Measurements from ENCODE around the gene ITGB7.
A peak's percentile ranks its signal among the peaks of the same experiment; 100 is the strongest.

Gene ITGB7

DNA sequence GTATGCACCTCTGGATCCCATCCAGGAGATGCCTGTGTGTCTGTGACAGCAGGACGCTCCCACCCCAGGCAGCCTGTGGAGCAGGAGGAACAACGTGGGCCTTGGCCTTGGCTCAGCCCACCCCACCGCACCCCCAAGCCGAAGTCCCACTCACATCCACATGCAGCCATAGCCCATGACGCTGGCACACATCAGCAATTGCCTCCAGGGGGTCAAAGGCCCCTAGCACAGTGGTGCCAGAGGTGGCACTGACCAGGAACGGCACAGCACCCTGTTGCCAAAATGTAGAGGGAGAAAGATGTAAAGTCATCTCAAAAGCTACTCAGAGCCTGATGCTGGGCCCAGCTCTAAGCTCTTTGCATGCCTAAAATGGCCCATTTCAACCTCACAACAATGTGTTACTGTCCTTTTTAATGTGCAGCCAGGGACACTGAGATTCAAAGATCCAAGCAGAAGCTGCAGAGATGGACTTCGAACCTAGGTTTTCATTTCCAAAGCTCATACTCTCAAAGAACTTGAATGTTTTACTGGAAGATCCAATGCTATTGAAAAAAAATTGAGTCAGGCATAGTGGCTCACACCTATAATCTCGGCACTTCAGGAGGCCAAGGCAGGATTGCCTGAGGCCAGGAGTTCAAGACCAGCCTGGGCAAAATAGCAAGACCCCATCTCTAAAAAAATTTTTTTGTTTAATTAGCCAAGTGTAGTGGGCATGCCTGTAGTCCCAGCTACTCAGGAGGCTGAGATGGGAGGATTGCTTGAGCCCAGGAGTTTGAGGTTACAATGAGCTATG lies 45.7 kb downstream of the ITGB7 start:
- WGBS, 2 donors (ENCODE audit: extremely low coverage in 2 of 2, insufficient read length in 2 of 2, insufficient replicate concordance in 1 of 2), result no CpG with 5 or more reads among the region's 8 CpGs
- H2AK5ac ChIP-seq (ENCODE audit: low read depth, low read length), result no peak overlapping the region
- DNase-seq (ENCODE audit: low spot score), result no peak

DNA sequence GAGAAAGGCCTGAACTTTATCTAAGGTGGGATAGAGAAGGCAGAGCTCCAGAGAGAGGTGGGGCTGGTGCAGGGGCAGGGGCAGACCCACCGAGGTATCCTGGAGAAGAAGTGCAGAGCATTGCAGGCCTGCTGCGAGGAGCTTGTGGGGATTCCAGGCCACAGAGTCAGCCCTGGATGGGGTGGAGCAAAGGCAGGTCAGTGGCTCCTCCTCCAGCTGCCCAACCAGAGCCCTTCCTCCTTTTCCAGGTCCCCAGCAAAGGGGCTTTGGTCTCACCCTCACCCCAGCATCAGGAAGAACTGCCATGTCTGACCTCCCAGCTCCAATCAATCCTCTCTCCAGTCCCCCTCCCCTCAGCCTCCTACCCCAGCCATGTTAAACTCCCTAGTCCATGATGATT lies 46.4 kb downstream of the ITGB7 start:
- Histone ChIP-seq H2BK120ac (ENCODE audit: low read depth, low read length) (no peak overlapping the region), H3K27me3 (ENCODE audit: control insufficient read depth in 3 of 3, insufficient read depth in 3 of 3, low read depth in 1 of 3, low read length in 3 of 3) (no peaks in the 10 kb centered on the region), H3K9ac (ENCODE audit: low read depth, low read length, poor library complexity) (no peak overlapping the region), H4K91ac (ENCODE audit: low read depth, low read length, poor library complexity) (no peak overlapping the region), H3K9me3 (replicated peaks in 1 of 2; ENCODE audit: control insufficient read depth in 2 of 2, insufficient read depth in 1 of 2, low read depth in 1 of 2, low read length in 2 of 2) (peaks cover 0 to 3% of the 10 kb centered on the region in 2 donors), H3K27ac (replicated peaks; ENCODE audit: low read length) (no peak overlapping the region), H2BK15ac (ENCODE audit: low read length) (no peak overlapping the region), H3K14ac (ENCODE audit: low read length) (no peak overlapping the region), H2AK5ac (ENCODE audit: low read depth, low read length) (no peak overlapping the region), H3K4ac (ENCODE audit: low read length) (no peak overlapping the region), H2AFZ (ENCODE audit: low read length) (no peak overlapping the region), H3K23ac (ENCODE audit: low read depth, low read length, poor library complexity) (no peak overlapping the region), H3K36me3 (replicated peaks in 1 of 2; ENCODE audit: control insufficient read depth in 2 of 2, insufficient read depth in 2 of 2, low read length in 2 of 2) (no peaks in the 10 kb centered on the region), H3K4me3 (ENCODE audit: low read length in 2 of 2) (no peak overlapping the region), H3K18ac (ENCODE audit: low read length) (no peak overlapping the region), H3K4me2 (ENCODE audit: insufficient read depth, low read length, poor library complexity, severe bottlenecking) (no peak overlapping the region), H3K79me1 (ENCODE audit: low read depth, low read length) (no peaks in the 10 kb centered on the region), H2BK5ac (ENCODE audit: low read length) (no peak overlapping the region), H2BK12ac (ENCODE audit: low read length) (no peak overlapping the region), H4K8ac (ENCODE audit: low read depth, low read length) (no peak overlapping the region), H3K4me1 (ENCODE audit: control insufficient read depth in 2 of 2, insufficient read depth in 1 of 2, low read depth in 1 of 2, low read length in 2 of 2) (peaks cover 0 to 2% of the 10 kb centered on the region in 2 donors)
- no peak for DNase-seq (ENCODE audit: low spot score)
- WGBS, 2 donors (ENCODE audit: extremely low coverage in 2 of 2, insufficient read length in 2 of 2, insufficient replicate concordance in 1 of 2), result no CpG with 5 or more reads among the region's 2 CpGs

More for the DNA sequence above, 45.7 kb downstream of the ITGB7 start:
- H4K8ac ChIP-seq (ENCODE audit: low read depth, low read length), result no peak overlapping the region
- no peaks in the 10 kb centered on the region for H3K27me3 ChIP-seq (ENCODE audit: control insufficient read depth in 3 of 3, insufficient read depth in 3 of 3, low read depth in 1 of 3, low read length in 3 of 3)
- H2BK120ac ChIP-seq (ENCODE audit: low read depth, low read length), result no peak overlapping the region
- no peak overlapping the region for H3K27ac ChIP-seq (replicated peaks; ENCODE audit: low read length)
- H4K91ac ChIP-seq (ENCODE audit: low read depth, low read length, poor library complexity), result no peak overlapping the region
- peaks cover 0 to 3% of the 10 kb centered on the region in 2 donors for H3K9me3 ChIP-seq (replicated peaks in 1 of 2; ENCODE audit: control insufficient read depth in 2 of 2, insufficient read depth in 1 of 2, low read depth in 1 of 2, low read length in 2 of 2)
- H2BK15ac ChIP-seq (ENCODE audit: low read length), result no peak overlapping the region
- H3K4me2 ChIP-seq (ENCODE audit: insufficient read depth, low read length, poor library complexity, severe bottlenecking), result no peak overlapping the region
- no peak overlapping the region for H3K4ac ChIP-seq (ENCODE audit: low read length)
- peaks cover 0 to 2% of the 10 kb centered on the region in 2 donors for H3K4me1 ChIP-seq (ENCODE audit: control insufficient read depth in 2 of 2, insufficient read depth in 1 of 2, low read depth in 1 of 2, low read length in 2 of 2)
- no peak overlapping the region for H3K18ac ChIP-seq (ENCODE audit: low read length)
- H3K4me3 ChIP-seq (ENCODE audit: low read length in 2 of 2), result no peak overlapping the region
- H3K36me3 ChIP-seq (replicated peaks in 1 of 2; ENCODE audit: control insufficient read depth in 2 of 2, insufficient read depth in 2 of 2, low read length in 2 of 2), result no peaks in the 10 kb centered on the region
- no peak overlapping the region for H2BK12ac ChIP-seq (ENCODE audit: low read length)
- peak overlapping the region; percentile 58 for H3K23ac ChIP-seq (ENCODE audit: low read depth, low read length, poor library complexity)
- no peaks in the 10 kb centered on the region for H3K79me1 ChIP-seq (ENCODE audit: low read depth, low read length)
- no peak overlapping the region for H2BK5ac ChIP-seq (ENCODE audit: low read length)
- no peak overlapping the region for H3K14ac ChIP-seq (ENCODE audit: low read length)
- no peak overlapping the region for H3K9ac ChIP-seq (ENCODE audit: low read depth, low read length, poor library complexity)
- no peak overlapping the region for H2AFZ ChIP-seq (ENCODE audit: low read length)

DNA sequence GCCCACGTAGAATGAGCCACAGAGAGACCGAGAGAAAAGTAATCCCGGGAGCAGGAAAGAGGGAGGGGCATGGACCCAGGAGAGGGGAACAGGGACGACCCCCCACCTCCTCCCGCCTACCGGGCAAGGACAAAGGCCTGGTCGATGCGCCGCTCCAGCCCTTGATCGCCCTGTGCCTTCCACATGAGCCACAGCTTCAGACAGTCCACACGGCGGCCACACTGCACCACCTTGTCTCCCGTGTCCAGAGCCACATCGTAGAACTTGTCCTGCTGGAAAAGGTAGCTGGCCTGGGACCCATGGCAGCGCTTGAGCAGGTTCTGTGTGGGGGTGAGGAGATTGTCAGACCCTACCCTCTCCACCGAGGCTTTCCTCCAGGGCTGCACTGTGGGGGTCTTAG lies 47.1 kb downstream of the ITGB7 start:
- Histone ChIP-seq H4K8ac (ENCODE audit: low read depth, low read length) (no peak overlapping the region), H3K79me1 (ENCODE audit: low read depth, low read length) (no peaks in the 10 kb centered on the region), H3K4me3 (ENCODE audit: low read length in 2 of 2) (peak overlapping the region in 1 of 2 donors; percentile 52), H2AK5ac (ENCODE audit: low read depth, low read length) (no peak overlapping the region), H3K4me1 (ENCODE audit: control insufficient read depth in 2 of 2, insufficient read depth in 1 of 2, low read depth in 1 of 2, low read length in 2 of 2) (peaks cover 0 to 2% of the 10 kb centered on the region in 2 donors), H3K18ac (ENCODE audit: low read length) (peak overlapping the region; percentile 22), H3K27me3 (ENCODE audit: control insufficient read depth in 3 of 3, insufficient read depth in 3 of 3, low read depth in 1 of 3, low read length in 3 of 3) (no peaks in the 10 kb centered on the region), H2BK15ac (ENCODE audit: low read length) (no peak overlapping the region), H3K23ac (ENCODE audit: low read depth, low read length, poor library complexity) (no peak overlapping the region), H2BK12ac (ENCODE audit: low read length) (peak overlapping the region; percentile 26), H3K27ac (replicated peaks; ENCODE audit: low read length) (no peak overlapping the region), H2AFZ (ENCODE audit: low read length) (peak overlapping the region; percentile 78), H3K9me3 (replicated peaks in 1 of 2; ENCODE audit: control insufficient read depth in 2 of 2, insufficient read depth in 1 of 2, low read depth in 1 of 2, low read length in 2 of 2) (peaks cover 0 to 3% of the 10 kb centered on the region in 2 donors), H4K91ac (ENCODE audit: low read depth, low read length, poor library complexity) (no peak overlapping the region), H3K36me3 (replicated peaks in 1 of 2; ENCODE audit: control insufficient read depth in 2 of 2, insufficient read depth in 2 of 2, low read length in 2 of 2) (no peaks in the 10 kb centered on the region), H3K4ac (ENCODE audit: low read length) (no peak overlapping the region), H2BK120ac (ENCODE audit: low read depth, low read length) (no peak overlapping the region), H3K14ac (ENCODE audit: low read length) (no peak overlapping the region), H2BK5ac (ENCODE audit: low read length) (no peak overlapping the region), H3K9ac (ENCODE audit: low read depth, low read length, poor library complexity) (no peak overlapping the region), H3K4me2 (ENCODE audit: insufficient read depth, low read length, poor library complexity, severe bottlenecking) (no peak overlapping the region)
- no peak for DNase-seq (ENCODE audit: low spot score)
- WGBS, 2 donors (ENCODE audit: extremely low coverage in 2 of 2, insufficient read length in 2 of 2, insufficient replicate concordance in 1 of 2), result no CpG with 5 or more reads among the region's 16 CpGs

DNA sequence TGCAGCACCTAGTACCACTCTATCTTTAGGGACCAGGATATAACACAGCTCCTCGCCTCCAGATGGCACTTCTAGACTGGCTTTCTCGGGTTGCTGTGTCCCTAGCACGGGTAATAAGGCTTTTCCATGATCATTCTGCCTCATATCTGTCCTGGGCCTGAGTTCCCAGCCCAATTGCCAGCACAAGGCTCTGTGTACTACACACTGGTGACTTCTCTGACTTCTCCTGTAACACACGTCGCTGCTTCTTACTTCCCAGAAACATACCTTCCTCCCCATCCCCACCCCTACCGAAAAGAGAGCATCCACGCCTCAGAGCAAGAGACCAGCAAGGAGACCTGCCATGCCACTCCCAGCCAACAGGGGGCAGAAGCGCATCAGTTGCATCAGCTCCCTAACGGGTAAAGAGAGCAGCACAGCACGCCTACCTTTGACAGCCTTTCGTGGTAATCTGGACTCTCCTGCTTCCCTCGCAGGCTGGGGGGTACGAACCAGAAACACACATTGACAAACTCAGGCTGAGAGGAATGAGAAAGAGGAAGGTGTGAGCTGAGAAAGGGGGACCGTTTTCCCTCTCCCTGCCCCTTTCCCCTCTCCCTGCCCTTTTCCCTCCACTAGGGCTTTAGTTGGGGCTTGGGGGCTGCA lies 47.7 kb downstream of the ITGB7 start:
- Histone ChIP-seq H3K4me3 (ENCODE audit: low read length in 2 of 2) (no peak overlapping the region), H3K4ac (ENCODE audit: low read length) (no peak overlapping the region), H3K9ac (ENCODE audit: low read depth, low read length, poor library complexity) (peak overlapping the region; percentile 64), H3K9me3 (replicated peaks in 1 of 2; ENCODE audit: control insufficient read depth in 2 of 2, insufficient read depth in 1 of 2, low read depth in 1 of 2, low read length in 2 of 2) (peaks cover 0 to 3% of the 10 kb centered on the region in 2 donors), H3K27ac (replicated peaks; ENCODE audit: low read length) (no peak overlapping the region), H2AK5ac (ENCODE audit: low read depth, low read length) (no peak overlapping the region), H4K91ac (ENCODE audit: low read depth, low read length, poor library complexity) (no peak overlapping the region), H3K14ac (ENCODE audit: low read length) (no peak overlapping the region), H3K4me1 (ENCODE audit: control insufficient read depth in 2 of 2, insufficient read depth in 1 of 2, low read depth in 1 of 2, low read length in 2 of 2) (peaks cover 0 to 2% of the 10 kb centered on the region in 2 donors), H3K79me1 (ENCODE audit: low read depth, low read length) (no peaks in the 10 kb centered on the region), H3K4me2 (ENCODE audit: insufficient read depth, low read length, poor library complexity, severe bottlenecking) (no peak overlapping the region), H3K27me3 (ENCODE audit: control insufficient read depth in 3 of 3, insufficient read depth in 3 of 3, low read depth in 1 of 3, low read length in 3 of 3) (no peaks in the 10 kb centered on the region), H3K18ac (ENCODE audit: low read length) (no peak overlapping the region), H2BK15ac (ENCODE audit: low read length) (no peak overlapping the region), H4K8ac (ENCODE audit: low read depth, low read length) (no peak overlapping the region), H2AFZ (ENCODE audit: low read length) (peak overlapping the region; percentile 78), H2BK5ac (ENCODE audit: low read length) (no peak overlapping the region), H2BK120ac (ENCODE audit: low read depth, low read length) (no peak overlapping the region), H3K23ac (ENCODE audit: low read depth, low read length, poor library complexity) (no peak overlapping the region), H2BK12ac (ENCODE audit: low read length) (peak overlapping the region; percentile 68), H3K36me3 (replicated peaks in 1 of 2; ENCODE audit: control insufficient read depth in 2 of 2, insufficient read depth in 2 of 2, low read length in 2 of 2) (no peaks in the 10 kb centered on the region)
- peak; percentile 74 for DNase-seq (ENCODE audit: low spot score)
- WGBS, 2 donors (ENCODE audit: extremely low coverage in 2 of 2, insufficient read length in 2 of 2, insufficient replicate concordance in 1 of 2), result no CpG with 5 or more reads among the region's 14 CpGs

Data from neuronal stem cell (in vitro differentiated cells).